ENCODE measurements around the gene RASD2. TPM values are rescaled to one million over a fixed set of nuclear protein-coding genes. Genes with fewer than 3 reads are reported as not detected.

RASD2 gene
- total RNA-seq, 1 donor from 2014 or later: not detected

GRCh38 chr22:35582218-35582860 lies 41.7 kb downstream of the RASD2 start:
- no peak for DNase-seq (ENCODE audit: low read depth in 2 of 2)

- peak; percentile 72 to 80 for DNase-seq (ENCODE audit: low read depth in 2 of 2)
These were observed 42.4 kb downstream of the RASD2 start for GRCh38 chr22:35582861-35583670.

- no peak for DNase-seq (ENCODE audit: low read depth in 2 of 2)
These were observed 46.1 kb downstream of the RASD2 start for GRCh38 chr22:35586771-35587170.

- DNase-seq (ENCODE audit: low read depth in 2 of 2): peak in 1 of 2 donors; percentile 30
These were observed 46.8 kb downstream of the RASD2 start for GRCh38 chr22:35587447-35587870.

GRCh38 chr22:35587896-35588295 lies 47.3 kb downstream of the RASD2 start:
- DNase-seq (ENCODE audit: low read depth in 2 of 2): no peak

- DNase-seq (ENCODE audit: low read depth in 2 of 2): peak in 1 of 2 donors; percentile 19
These were observed 48.6 kb downstream of the RASD2 start for GRCh38 chr22:35589071-35589755.

- no peak for DNase-seq (ENCODE audit: low read depth in 2 of 2)
These were observed 49.1 kb downstream of the RASD2 start for GRCh38 chr22:35589756-35590093.

- DNase-seq (ENCODE audit: low read depth in 2 of 2): no peak
These were observed 50.1 kb downstream of the RASD2 start for GRCh38 chr22:35590634-35591295.

- no peak for DNase-seq (ENCODE audit: low read depth in 2 of 2)
These were observed 51.2 kb downstream of the RASD2 start for GRCh38 chr22:35591714-35592417.

- no peak for DNase-seq (ENCODE audit: low read depth in 2 of 2)
These were observed 51.9 kb downstream of the RASD2 start for GRCh38 chr22:35592418-35592967.

- DNase-seq (ENCODE audit: low read depth in 2 of 2): no peak
These were observed 52.6 kb downstream of the RASD2 start for GRCh38 chr22:35593071-35593890.

GRCh38 chr22:35593891-35594470 lies 53.4 kb downstream of the RASD2 start:
- DNase-seq (ENCODE audit: low read depth in 2 of 2): no peak

- DNase-seq (ENCODE audit: low read depth in 2 of 2): no peak
These were observed 54.1 kb downstream of the RASD2 start for GRCh38 chr22:35594686-35595085.

GRCh38 chr22:35596821-35597220 lies 56.2 kb downstream of the RASD2 start:
- DNase-seq (ENCODE audit: low read depth in 2 of 2): no peak

GRCh38 chr22:35597692-35598395 lies 57.2 kb downstream of the RASD2 start:
- no peak for DNase-seq (ENCODE audit: low read depth in 2 of 2)

GRCh38 chr22:35598396-35598710 lies 57.7 kb downstream of the RASD2 start:
- DNase-seq (ENCODE audit: low read depth in 2 of 2): no peak

GRCh38 chr22:35599364-35599763 lies 58.7 kb downstream of the RASD2 start:
- DNase-seq (ENCODE audit: low read depth in 2 of 2): no peak

GRCh38 chr22:35600476-35600875 lies 59.8 kb downstream of the RASD2 start:
- no peak for DNase-seq (ENCODE audit: low read depth in 2 of 2)

GRCh38 chr22:35601013-35601580 lies 60.5 kb downstream of the RASD2 start:
- no peak for DNase-seq (ENCODE audit: low read depth in 2 of 2)
